Natural killer cell treated with Interleukin-12 subunit alpha and Interleukin-12 subunit beta and Interleukin-15 and Interleukin-18, amount 100 ng/mL, for 72 hours (primary cell): ENCODE measurements around the gene TNNC2. TPM values are rescaled to one million over a fixed set of nuclear protein-coding genes. Genes with fewer than 3 reads are reported as not detected.
"Not testable (repeated sequence)": the region's sequence is repeated elsewhere in the genome, so short reads cannot be mapped to it uniquely, and the experiment has no call there.

Source experiments
- ATAC-seq, 2 donors: fragments of 150-1000 bp; cut with Tn5 transposase in 1 of 2; sonication (Bioruptor Pico), chemical (Tn5 transposase) in 1 of 2; 2 replicates each; pipeline ENCODE4 v1.10.0; 2021
- DNase-seq: peaks from one replicate; pipeline ENCODE4 v3.0.0; 2022; ENCODE audit warnings: low spot score
- H3K27ac Mint-ChIP-seq, 2 donors: 1 replicate in 1 of 2; 2 replicates in 1 of 2; pipeline ENCODE4 v1.8.0; 2022; ENCODE audit warnings: mixed read lengths in 2 of 2, mild to moderate bottlenecking in 1 of 2, moderate library complexity in 1 of 2
- H3K27me3 Mint-ChIP-seq, 2 donors: 1 replicate in 1 of 2; 2 replicates in 1 of 2; pipeline ENCODE4 v1.8.0; 2022; ENCODE audit warnings: mixed read lengths in 2 of 2
- H3K36me3 Mint-ChIP-seq: one replicate; pipeline ENCODE4 v1.8.0; 2022; ENCODE audit warnings: mixed read lengths
- H3K4me1 Mint-ChIP-seq, 2 donors: 1 replicate in 1 of 2; 2 replicates in 1 of 2; pipeline ENCODE4 v1.8.0; 2022; ENCODE audit warnings: low read depth in 2 of 2, mixed read lengths in 2 of 2, mild to moderate bottlenecking in 1 of 2
- H3K4me3 Mint-ChIP-seq: one replicate; pipeline ENCODE4 v1.8.0; 2022; ENCODE audit warnings: mixed read lengths
- H3K9me3 Mint-ChIP-seq: 2 replicates; pipeline ENCODE4 v1.8.0; 2022; ENCODE audit warnings: mixed read lengths
- total RNA-seq, 2 donors: library from RNA; stranded (reverse); gene quantifications; one replicate each; pipeline ENCODE4 v1.2.3, GENCODE V29; 2022

Gene TNNC2
- total RNA-seq = not detected

GRCh38 chr20:45827030-45827652, at the start of gene TNNC2:
Gene TNNC2 (minus strand): TSS chr20:45827312. CDS start chr20:45827248, 64 bp downstream.
- ATAC-seq = no peak
- H3K36me3 Mint-ChIP-seq = no peaks in the 10 kb centered on the region
- H3K27me3 Mint-ChIP-seq = peaks cover 23 to 29% of the 10 kb centered on the region in 2 donors
- H3K4me3 Mint-ChIP-seq = no peak within 1 kb of the TSS
- H3K4me1 Mint-ChIP-seq = peaks cover 8 to 11% of the 10 kb centered on the region in 2 donors
- H3K9me3 Mint-ChIP-seq = no peaks in the 10 kb centered on the region
- peak; percentile 6 for DNase-seq
- no peak within 1 kb of the TSS for H3K27ac Mint-ChIP-seq

GRCh38 chr20:45874576-45874975, 47.5 kb upstream of the TNNC2 start:
- Mint-ChIP-seq H3K4me1 (no peaks in the 10 kb centered on the region), H3K27me3 (no peaks in the 10 kb centered on the region), H3K9me3 (no peaks in the 10 kb centered on the region), H3K4me3 (no peak overlapping the region), H3K27ac (no peak overlapping the region), H3K36me3 (peaks cover 5% of the 10 kb centered on the region)
- ATAC-seq = no peak
- DNase-seq = no peak

- not testable (repeated sequence) for H3K36me3 Mint-ChIP-seq, ATAC-seq, DNase-seq, H3K4me3 Mint-ChIP-seq, H3K9me3 Mint-ChIP-seq, H3K27me3 Mint-ChIP-seq, H3K27ac Mint-ChIP-seq, H3K4me1 Mint-ChIP-seq
Observed at GRCh38 chr20:45874104-45874481, 47.0 kb upstream of the TNNC2 start.

- H3K4me3 Mint-ChIP-seq = no peak overlapping the region
- no peaks in the 10 kb centered on the region for H3K9me3 Mint-ChIP-seq
- DNase-seq = no peak
- ATAC-seq = no peak
- no peaks in the 10 kb centered on the region for H3K27me3 Mint-ChIP-seq
- H3K36me3 Mint-ChIP-seq = peaks cover 5% of the 10 kb centered on the region
- no peak overlapping the region for H3K27ac Mint-ChIP-seq
- no peaks in the 10 kb centered on the region for H3K4me1 Mint-ChIP-seq
Observed at GRCh38 chr20:45873409-45874103, 46.4 kb upstream of the TNNC2 start.

- H3K27ac Mint-ChIP-seq = no peak overlapping the region
- H3K27me3 Mint-ChIP-seq = no peaks in the 10 kb centered on the region
- H3K9me3 Mint-ChIP-seq = no peaks in the 10 kb centered on the region
- peaks cover 5% of the 10 kb centered on the region for H3K36me3 Mint-ChIP-seq
- no peak for ATAC-seq
- H3K4me3 Mint-ChIP-seq = no peak overlapping the region
- no peaks in the 10 kb centered on the region for H3K4me1 Mint-ChIP-seq
- DNase-seq = no peak
Observed at GRCh38 chr20:45872626-45873025, 45.5 kb upstream of the TNNC2 start.

- Mint-ChIP-seq H3K27ac (no peak overlapping the region), H3K27me3 (no peaks in the 10 kb centered on the region), H3K36me3 (peaks cover 5% of the 10 kb centered on the region), H3K4me1 (no peaks in the 10 kb centered on the region), H3K9me3 (no peaks in the 10 kb centered on the region), H3K4me3 (no peak overlapping the region)
- DNase-seq (no peak), ATAC-seq (no peak)
Observed at GRCh38 chr20:45867819-45868176, 40.7 kb upstream of the TNNC2 start.

- no peak overlapping the region for H3K4me3 Mint-ChIP-seq
- H3K36me3 Mint-ChIP-seq = peaks cover 3% of the 10 kb centered on the region
- no peaks in the 10 kb centered on the region for H3K4me1 Mint-ChIP-seq
- H3K9me3 Mint-ChIP-seq = no peaks in the 10 kb centered on the region
- no peak overlapping the region for H3K27ac Mint-ChIP-seq
- no peaks in the 10 kb centered on the region for H3K27me3 Mint-ChIP-seq
- ATAC-seq = no peak
- DNase-seq = no peak
Observed at GRCh38 chr20:45867136-45867818, 40.2 kb upstream of the TNNC2 start.

- H3K36me3 Mint-ChIP-seq = no peaks in the 10 kb centered on the region
- H3K27ac Mint-ChIP-seq = no peak overlapping the region
- H3K4me3 Mint-ChIP-seq = no peak overlapping the region
- no peaks in the 10 kb centered on the region for H3K4me1 Mint-ChIP-seq
- no peaks in the 10 kb centered on the region for H3K9me3 Mint-ChIP-seq
- no peak for ATAC-seq
- H3K27me3 Mint-ChIP-seq = no peaks in the 10 kb centered on the region
- no peak for DNase-seq
Observed at GRCh38 chr20:45866454-45866853, 39.3 kb upstream of the TNNC2 start.

- Mint-ChIP-seq H3K4me3 (no peak overlapping the region), H3K36me3 (no peaks in the 10 kb centered on the region), H3K27me3 (no peaks in the 10 kb centered on the region), H3K9me3 (no peaks in the 10 kb centered on the region), H3K4me1 (peaks cover 6 to 12% of the 10 kb centered on the region in 2 donors), H3K27ac (no peak overlapping the region)
- no peak for DNase-seq
- no peak for ATAC-seq
Observed at GRCh38 chr20:45863543-45864470, 36.7 kb upstream of the TNNC2 start.

GRCh38 chr20:45861221-45862075, 34.3 kb upstream of the TNNC2 start:
- H3K4me1 Mint-ChIP-seq = peaks cover 19 to 25% of the 10 kb centered on the region in 2 donors
- no peaks in the 10 kb centered on the region for H3K27me3 Mint-ChIP-seq
- no peak overlapping the region for H3K4me3 Mint-ChIP-seq
- ATAC-seq = no peak
- DNase-seq = no peak
- H3K27ac Mint-ChIP-seq = no peak overlapping the region
- H3K9me3 Mint-ChIP-seq = no peaks in the 10 kb centered on the region
- no peaks in the 10 kb centered on the region for H3K36me3 Mint-ChIP-seq

GRCh38 chr20:45860560-45861220, 33.6 kb upstream of the TNNC2 start:
- no peak for ATAC-seq
- H3K27ac Mint-ChIP-seq = no peak overlapping the region
- H3K9me3 Mint-ChIP-seq = no peaks in the 10 kb centered on the region
- peaks cover 23 to 25% of the 10 kb centered on the region in 2 donors for H3K4me1 Mint-ChIP-seq
- H3K27me3 Mint-ChIP-seq = no peaks in the 10 kb centered on the region
- H3K4me3 Mint-ChIP-seq = no peak overlapping the region
- no peaks in the 10 kb centered on the region for H3K36me3 Mint-ChIP-seq
- DNase-seq = no peak

- Mint-ChIP-seq H3K9me3 (no peaks in the 10 kb centered on the region), H3K27me3 (no peaks in the 10 kb centered on the region), H3K36me3 (no peaks in the 10 kb centered on the region), H3K4me3 (no peak overlapping the region), H3K4me1 (peaks cover 23 to 28% of the 10 kb centered on the region in 2 donors), H3K27ac (no peak overlapping the region)
- DNase-seq = no peak
- no peak for ATAC-seq
Observed at GRCh38 chr20:45859916-45860315, 32.8 kb upstream of the TNNC2 start.
